ENCODE measurements around the gene ZNF620. TPM values are rescaled to one million over a fixed set of nuclear protein-coding genes. Genes with fewer than 3 reads are reported as not detected.

The ZNF620 gene
- total RNA-seq (2014; rRNA removed) = 1.8 and 2.5 TPM in 2 replicates
- percentile 53 among the genes with signal in this experiment for Bru-seq, nascent RNA
- BruChase-seq, experiment 1, labeled RNA remaining after a 6-hour chase = percentile 70 among the genes with signal in this experiment
- BruChase-seq, experiment 2, labeled RNA remaining after a 2-hour chase = percentile 60 among the genes with signal in this experiment
- long read RNA-seq, partial matches to known transcripts = 0 of 11 reads
- long read RNA-seq, other reads (novel, unspliced or antisense) = 10 of 11 reads

GRCh38 chr3:40505599-40506462, at the start of gene ZNF620:
ZNF620 (plus strand) TSS chr3:40506039; CDS start chr3:40506353, 314 bp downstream.
- H3K9ac ChIP-seq (ENCODE audit: low read length) = peak within 1 kb of the TSS; percentile 55
- TF ChIP-seq, protein P1, sequence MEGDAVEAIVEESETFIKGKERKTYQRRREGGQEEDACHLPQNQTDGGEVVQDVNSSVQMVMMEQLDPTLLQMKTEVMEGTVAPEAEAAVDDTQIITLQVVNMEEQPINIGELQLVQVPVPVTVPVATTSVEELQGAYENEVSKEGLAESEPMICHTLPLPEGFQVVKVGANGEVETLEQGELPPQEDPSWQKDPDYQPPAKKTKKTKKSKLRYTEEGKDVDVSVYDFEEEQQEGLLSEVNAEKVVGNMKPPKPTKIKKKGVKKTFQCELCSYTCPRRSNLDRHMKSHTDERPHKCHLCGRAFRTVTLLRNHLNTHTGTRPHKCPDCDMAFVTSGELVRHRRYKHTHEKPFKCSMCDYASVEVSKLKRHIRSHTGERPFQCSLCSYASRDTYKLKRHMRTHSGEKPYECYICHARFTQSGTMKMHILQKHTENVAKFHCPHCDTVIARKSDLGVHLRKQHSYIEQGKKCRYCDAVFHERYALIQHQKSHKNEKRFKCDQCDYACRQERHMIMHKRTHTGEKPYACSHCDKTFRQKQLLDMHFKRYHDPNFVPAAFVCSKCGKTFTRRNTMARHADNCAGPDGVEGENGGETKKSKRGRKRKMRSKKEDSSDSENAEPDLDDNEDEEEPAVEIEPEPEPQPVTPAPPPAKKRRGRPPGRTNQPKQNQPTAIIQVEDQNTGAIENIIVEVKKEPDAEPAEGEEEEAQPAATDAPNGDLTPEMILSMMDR (conservative IDR thresholded peaks at IDR 0.05; ENCODE audit: low read depth, low read length) = peak; percentile 55
- TF ChIP-seq EZH2 (IDR thresholded peaks at IDR 0.05; ENCODE audit: low read length, unreplicated experiment) = no peak
- H3F3A ChIP-seq (ENCODE audit: low read length, unreplicated experiment) = no peaks in the 10 kb centered on the region
- H3K79me2 ChIP-seq (ENCODE audit: low read length) = no peaks in the 10 kb centered on the region
- POLR2A ChIA-PET (ENCODE audit: unreplicated experiment) = interaction anchor here (0.6 kb wide), 3 partner anchors 10 to 46 kb away, joined by 3 to 6 read pairs (median 3); no protein-coding TSS in a partner anchor
- no peaks in the 10 kb centered on the region for H3K27me3 ChIP-seq (ENCODE audit: low read length)
- intact Hi-C loops (cut with micrococcal nuclease) = loop anchor here (2.0 kb wide), 3 partner anchors 19 to 53 kb away; partner anchors contain the start of genes ZNF619 and ZNF621
- H3K4me3 ChIP-seq (ENCODE audit: low read length) = peak within 1 kb of the TSS; percentile 72
- no peaks in the 10 kb centered on the region for H3K36me3 ChIP-seq (ENCODE audit: low read depth, low read length)
- H3K9me2 ChIP-seq (replicated peaks; ENCODE audit: low read length) = no peaks in the 10 kb centered on the region
- H3K4me1 ChIP-seq (ENCODE audit: insufficient read depth, low read length) = peaks cover 24% of the 10 kb centered on the region
- CTCF ChIA-PET = interaction anchor here (0.6 to 1.3 kb wide), 2 partner anchors 54 to 75 kb away, joined by 3 read pairs; no protein-coding TSS in a partner anchor
- ATAC-seq (peak; percentile 62), DNase-seq (peak; percentile 69)
- peak within 1 kb of the TSS; percentile 63 for H3K27ac ChIP-seq (ENCODE audit: low read length)
- peak within 1 kb of the TSS; percentile 89 for H2AFZ ChIP-seq (ENCODE audit: low read length)
- BruUV-seq (replicated peaks) = TSS peak; percentile 13
- peak within 1 kb of the TSS; percentile 90 for H3K4me2 ChIP-seq (ENCODE audit: low read length)
- no peaks in the 10 kb centered on the region for H3K9me3 ChIP-seq (ENCODE audit: low read length)
- H4K20me1 ChIP-seq (ENCODE audit: low read length) = no peaks in the 10 kb centered on the region

GRCh38 chr3:40456279-40456939, 49.4 kb upstream of the ZNF620 start:
- H2AFZ ChIP-seq (ENCODE audit: low read length) = peak overlapping the region; percentile 85
- H3K4me2 ChIP-seq (ENCODE audit: low read length) = peak overlapping the region; percentile 89
- peaks cover 37% of the 10 kb centered on the region for H3K36me3 ChIP-seq (ENCODE audit: low read depth, low read length)
- H3K9me3 ChIP-seq (ENCODE audit: low read length) = no peaks in the 10 kb centered on the region
- POLR2A ChIA-PET (ENCODE audit: unreplicated experiment) = interaction anchor here (0.7 kb wide), 1 partner anchor 14 kb away, joined by 4 read pairs; no protein-coding TSS in a partner anchor
- intact Hi-C loops (cut with micrococcal nuclease) = loop anchor here (5.0 kb wide), 1 partner anchor 1506 kb away; the partner anchor contains the start of gene ULK4
- no peak for DNase-seq
- H3K79me2 ChIP-seq (ENCODE audit: low read length) = peaks cover 48% of the 10 kb centered on the region
- peaks cover 18% of the 10 kb centered on the region for H3F3A ChIP-seq (ENCODE audit: low read length, unreplicated experiment)
- H3K4me1 ChIP-seq (ENCODE audit: insufficient read depth, low read length) = peaks cover 53% of the 10 kb centered on the region
- TSS peak; percentile 89 for BruUV-seq (replicated peaks)
- H3K9ac ChIP-seq (ENCODE audit: low read length) = peak overlapping the region; percentile 99
- H4K20me1 ChIP-seq (ENCODE audit: low read length) = peaks cover 38% of the 10 kb centered on the region
- no peak for ATAC-seq
- H3K27me3 ChIP-seq (ENCODE audit: low read length) = no peaks in the 10 kb centered on the region
- H3K27ac ChIP-seq (ENCODE audit: low read length) = peak overlapping the region; percentile 64
- H3K9me2 ChIP-seq (replicated peaks; ENCODE audit: low read length) = no peaks in the 10 kb centered on the region
- TF ChIP-seq EZH2 (IDR thresholded peaks at IDR 0.05; ENCODE audit: low read length, unreplicated experiment) (no peak), EZH2phosphoT487 (IDR thresholded peaks at IDR 0.05; ENCODE audit: borderline replicate concordance, low read length) (no peak)
- TF ChIP-seq, protein P1 (conservative IDR thresholded peaks at IDR 0.05; ENCODE audit: low read depth, low read length) = no peak
- peak overlapping the region; percentile 82 for H3K4me3 ChIP-seq (ENCODE audit: low read length)
- CTCF ChIA-PET = interaction anchor here (0.6 kb wide), 1 partner anchor 68 kb away, joined by 3 read pairs; the partner anchor contains the start of gene ZNF621
